K562 (cell line): ENCODE results near the gene AIG1.

Source experiments
- BRD9 ChIP-seq: fragments of 450-650 bp; IDR thresholded peaks from 2 replicates; pipeline ENCODE4 v1.6.1; 2018; ENCODE audit warnings: low read depth; ENCODE audit not compliant: partially characterized antibody
- CTCF ChIP-seq, 3 experiments: IDR thresholded peaks in 2 of 3; conservative IDR thresholded peaks in 1 of 3; 2 replicates each; pipeline ENCODE4 v1.5.1; 2011 to 2012; ENCODE audit warnings: low read length in 3 of 3, mild to moderate bottlenecking in 3 of 3, control low read depth in 2 of 3, improper control_type of control experiment in 1 of 3, inconsistent platforms in 1 of 3, low read depth in 1 of 3, mixed read lengths in 1 of 3, moderate library complexity in 1 of 3; ENCODE audit not compliant: insufficient read depth in 2 of 3
- E2F5 ChIP-seq: sonication (generic); formaldehyde crosslinking; IDR thresholded peaks from 2 replicates; pipeline ENCODE4 v1.8.0; 2022; ENCODE audit warnings: mild to moderate bottlenecking, missing genetic modification reagents
- ELF1 ChIP-seq: fragments of 200-800 bp; sonication (Bioruptor generic); IDR thresholded peaks from 2 replicates; pipeline ENCODE4 v1.6.1; 2016; ENCODE audit warnings: missing genetic modification characterization, missing compliant biosample characterization
- EZH2 ChIP-seq: IDR thresholded peaks from 2 replicates; pipeline ENCODE4 v1.6.1; 2012; ENCODE audit warnings: low read depth, mild to moderate bottlenecking, inconsistent platforms, low read length, borderline replicate concordance
- FOS ChIP-seq: IDR thresholded peaks from 3 replicates; pipeline ENCODE4 v1.6.1; 2011; ENCODE audit not compliant: insufficient read length; ENCODE audit errors: extremely low read depth
- HDAC1 ChIP-seq, 2 experiments: fragments of 450-650 bp; IDR thresholded peaks; 2 replicates each; pipeline ENCODE4 v1.6.1; 2016 to 2017; ENCODE audit warnings: inconsistent platforms in 1 of 2, mild to moderate bottlenecking in 1 of 2, moderate library complexity in 1 of 2
- KLF1 ChIP-seq: fragments of 450-650 bp; IDR thresholded peaks from 2 replicates; pipeline ENCODE4 v1.6.1; 2016; ENCODE audit warnings: missing genetic modification characterization, missing compliant biosample characterization
- MCM5 ChIP-seq: fragments of 450-650 bp; IDR thresholded peaks from 2 replicates; pipeline ENCODE4 v1.6.1; 2016; ENCODE audit warnings: low read depth
- NKRF ChIP-seq: fragments of 450-650 bp; IDR thresholded peaks from 2 replicates; pipeline ENCODE4 v1.6.1; 2016; ENCODE audit warnings: borderline replicate concordance
- NRF1 ChIP-seq, 2 experiments: fragments of 450-650 bp; IDR thresholded peaks in 1 of 2; conservative IDR thresholded peaks in 1 of 2; 2 replicates each; pipeline ENCODE4 v1.6.1; 2014; ENCODE audit warnings: mild to moderate bottlenecking in 2 of 2
- ZNF274 ChIP-seq: IDR thresholded peaks from 2 replicates; pipeline ENCODE4 v1.6.1; 2011; ENCODE audit warnings: low read depth, mild to moderate bottlenecking, low read length, moderate library complexity, borderline replicate concordance
- ZNF592 ChIP-seq: fragments of 450-650 bp; IDR thresholded peaks from 2 replicates; pipeline ENCODE4 v1.6.1; 2017; ENCODE audit warnings: antibody characterized with exemption, mild to moderate bottlenecking

- TF ChIP-seq MCM5 (no peak), EZH2 (no peak), FOS (no peak), CTCF (IDR thresholded peaks at IDR 0.05 in 2 of 3, conservative IDR thresholded peaks at IDR 0.05 in 1 of 3; ENCODE audit: insufficient read depth in 2 of 3, low read depth in 1 of 3, low read length in 3 of 3) (no peak), NRF1 (conservative IDR thresholded peaks at IDR 0.05 in 1 of 2, IDR thresholded peaks at IDR 0.05 in 1 of 2) (no peak), HDAC1 (IDR thresholded peaks at IDR 0.05) (no peak), BRD9 (no peak), ELF1 (tag) (no peak), ZNF592 (no peak), KLF1 (tag) (no peak), NKRF (no peak), ZNF274 (no peak), E2F5 (CRISPR knock-in tag) (no peak)
These were observed 192.9 kb downstream of the AIG1 start for GRCh38 chr6:143253586-143253985.
